ENCODE results near the gene NXPH4. TPM values are rescaled to one million over a fixed set of nuclear protein-coding genes. Genes with fewer than 3 reads are reported as not detected.

The NXPH4 gene
- total RNA-seq, 1 experiment from 2014 or later: 92.7 TPM

GRCh38 chr12:57262126-57262822 lies 45.7 kb downstream of the NXPH4 start:
- Histone ChIP-seq H3K27me3 (no peaks in the 10 kb centered on the region), H3K4me3 (no peak overlapping the region), H3K36me3 (no peaks in the 10 kb centered on the region), H3K27ac (no peak overlapping the region; the same call in 1 of the 2 replicates), H3K9me3 (replicated peaks) (no peaks in the 10 kb centered on the region), H3K4me1 (peaks cover 77% of the 10 kb centered on the region)
- DNase-seq: peak; percentile 51 to 81

DNA sequence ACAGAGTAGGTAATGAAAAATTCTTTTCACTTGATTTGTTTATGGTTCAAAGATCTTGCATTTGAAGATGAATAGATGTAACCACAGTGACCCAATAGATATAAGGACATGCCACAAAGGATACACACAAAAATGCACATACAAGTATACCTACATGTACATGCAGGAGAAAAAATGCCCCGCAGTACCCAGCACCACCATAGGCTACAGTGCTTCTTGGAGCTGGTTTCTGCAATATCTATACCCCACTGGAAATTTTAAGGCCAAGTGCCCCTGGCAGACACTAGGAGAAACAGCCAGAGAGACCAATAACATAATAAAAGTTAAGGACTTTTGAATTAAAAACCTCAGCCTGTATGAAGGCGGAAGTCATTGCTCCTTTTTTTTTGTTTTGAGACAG lies 46.5 kb downstream of the NXPH4 start:
- DNase-seq: peak; percentile 74 to 75
- Histone ChIP-seq H3K36me3 (no peaks in the 10 kb centered on the region), H3K27me3 (no peaks in the 10 kb centered on the region), H3K27ac (no peak overlapping the region), H3K9me3 (replicated peaks) (no peaks in the 10 kb centered on the region), H3K4me1 (peaks cover 71% of the 10 kb centered on the region), H3K4me3 (no peak overlapping the region)

GRCh38 chr12:57266681-57267080 lies 50.1 kb downstream of the NXPH4 start:
- H3K27me3 ChIP-seq: no peaks in the 10 kb centered on the region
- H3K36me3 ChIP-seq: no peaks in the 10 kb centered on the region
- H3K9me3 ChIP-seq (replicated peaks): no peaks in the 10 kb centered on the region
- H3K4me1 ChIP-seq: peaks cover 62% of the 10 kb centered on the region
- peak overlapping the region; percentile 91 for H3K27ac ChIP-seq
- DNase-seq: peak; percentile 78 to 92
- H3K4me3 ChIP-seq: no peak overlapping the region

GRCh38 chr12:57268264-57268663 lies 51.7 kb downstream of the NXPH4 start:
- DNase-seq: peak; percentile 63 to 67
- no peak overlapping the region for H3K4me3 ChIP-seq
- H3K27me3 ChIP-seq: no peaks in the 10 kb centered on the region
- peaks cover 59% of the 10 kb centered on the region for H3K4me1 ChIP-seq
- H3K9me3 ChIP-seq (replicated peaks): no peaks in the 10 kb centered on the region
- H3K36me3 ChIP-seq: no peaks in the 10 kb centered on the region
- no peak overlapping the region for H3K27ac ChIP-seq

GRCh38 chr12:57270966-57271470 lies 54.4 kb downstream of the NXPH4 start:
- Histone ChIP-seq H3K9me3 (replicated peaks) (no peaks in the 10 kb centered on the region), H3K36me3 (no peaks in the 10 kb centered on the region), H3K27ac (peak overlapping the region; percentile 98), H3K4me3 (no peak overlapping the region), H3K4me1 (peaks cover 48% of the 10 kb centered on the region), H3K27me3 (no peaks in the 10 kb centered on the region)
- peak; percentile 90 to 98 for DNase-seq

GRCh38 chr12:57272337-57273151 lies 56.0 kb downstream of the NXPH4 start:
- H3K27ac ChIP-seq: peak overlapping the region; percentile 98
- DNase-seq: peak; percentile 100

GRCh38 chr12:57273516-57273915 lies 56.9 kb downstream of the NXPH4 start:
- H3K36me3 ChIP-seq: no peaks in the 10 kb centered on the region
- H3K27me3 ChIP-seq: no peaks in the 10 kb centered on the region
- peaks cover 40% of the 10 kb centered on the region for H3K4me1 ChIP-seq
- H3K4me3 ChIP-seq: no peak overlapping the region
- peak; percentile 77 to 95 for DNase-seq
- H3K27ac ChIP-seq: peak overlapping the region; percentile 98
- no peaks in the 10 kb centered on the region for H3K9me3 ChIP-seq (replicated peaks)

More at GRCh38 chr12:57272337-57273151, 56.0 kb downstream of the NXPH4 start:
- Histone ChIP-seq H3K4me3 (peak overlapping the region; percentile 40), H3K4me1 (peaks cover 40% of the 10 kb centered on the region), H3K36me3 (no peaks in the 10 kb centered on the region), H3K9me3 (replicated peaks) (no peaks in the 10 kb centered on the region), H3K27me3 (no peaks in the 10 kb centered on the region)

Other genes with a start within 250 kb of the NXPH4 start
- gene ZBTB39, start 210.2 kb upstream of the NXPH4 start, total RNA-seq (2014; rRNA removed; shearing (Covaris generic)): 91.0 and 101 TPM in 2 replicates
- not detected in 2 replicates for gene TAC3, start 200.3 kb upstream of the NXPH4 start, total RNA-seq (2014; rRNA removed; shearing (Covaris generic))
- 0.02 TPM in 1 of 2 replicates, not detected in the other for gene MYO1A, start 166.7 kb upstream of the NXPH4 start, total RNA-seq (2014; rRNA removed; shearing (Covaris generic))
- 63.7 and 70.2 TPM in 2 replicates for gene NEMP1, start 138.0 kb upstream of the NXPH4 start, total RNA-seq (2014; rRNA removed; shearing (Covaris generic))
- 87.8 and 89.9 TPM in 2 replicates for gene NAB2, start 127.7 kb upstream of the NXPH4 start, total RNA-seq (2014; rRNA removed; shearing (Covaris generic))
- gene STAT6, start 105.4 kb upstream of the NXPH4 start, total RNA-seq (2014; rRNA removed; shearing (Covaris generic)): 15.1 and 15.8 TPM in 2 replicates
- gene LRP1, start 88.3 kb upstream of the NXPH4 start, total RNA-seq (2014; rRNA removed; shearing (Covaris generic)): 53.7 and 58.6 TPM in 2 replicates
- gene LRP1-AS, start 69.2 kb upstream of the NXPH4 start, total RNA-seq (2014; rRNA removed; shearing (Covaris generic)): 1.1 and 1.3 TPM in 2 replicates
- gene SHMT2, start 12.9 kb downstream of the NXPH4 start, total RNA-seq (2014; rRNA removed; shearing (Covaris generic)): 1,504 and 1,712 TPM in 2 replicates
- 1,199 and 1,339 TPM in 2 replicates for gene STAC3, start 34.4 kb downstream of the NXPH4 start, total RNA-seq (2014; rRNA removed; shearing (Covaris generic))
- 17.0 and 18.6 TPM in 2 replicates for gene R3HDM2, start 214.2 kb downstream of the NXPH4 start, total RNA-seq (2014; rRNA removed; shearing (Covaris generic))
- 0.28 and 0.41 TPM in 2 replicates for gene INHBC, start 218.0 kb downstream of the NXPH4 start, total RNA-seq (2014; rRNA removed; shearing (Covaris generic))
- gene INHBE, start 238.5 kb downstream of the NXPH4 start, total RNA-seq (2014; rRNA removed; shearing (Covaris generic)): 17.0 and 32.9 TPM in 2 replicates
- gene GLI1, start 243.0 kb downstream of the NXPH4 start, total RNA-seq (2014; rRNA removed; shearing (Covaris generic)): 171 and 174 TPM in 2 replicates

All from SJCRH30 (cell line).